WERI-Rb-1 (cell line): ENCODE results near the gene GOLGA6D.
"Not testable (repeated sequence)": the region's sequence is repeated elsewhere in the genome, so short reads cannot be mapped to it uniquely, and the experiment has no call there.

Experiments
- DNase-seq: peaks from one replicate; pipeline ENCODE4 v3.0.0-alpha.2; 2020
- H3K27ac ChIP-seq: fragments of 250-450 bp; sonication (Bioruptor Pico); 2 replicates; pipeline ENCODE4 v1.5.1; 2020; ENCODE audit warnings: mild to moderate bottlenecking, moderate library complexity
- H3K27me3 ChIP-seq: fragments of 250-450 bp; sonication (Bioruptor Pico); 2 replicates; pipeline ENCODE4 v1.5.1; 2021; ENCODE audit warnings: mild to moderate bottlenecking, low read depth, moderate library complexity; ENCODE audit not compliant: insufficient read depth, severe bottlenecking
- H3K36me3 ChIP-seq: fragments of 250-450 bp; sonication (Bioruptor Pico); 2 replicates; pipeline ENCODE4 v1.5.1; 2020; ENCODE audit warnings: mild to moderate bottlenecking, moderate library complexity
- H3K4me3 ChIP-seq: 2 replicates; pipeline ENCODE4 v1.5.1; 2011; ENCODE audit warnings: low read depth, mild to moderate bottlenecking, control low read depth, low read length
- H3K9me3 ChIP-seq: fragments of 250-450 bp; sonication (Bioruptor Pico); 2 replicates; pipeline ENCODE4 v1.5.1; 2021; ENCODE audit warnings: mild to moderate bottlenecking, moderate library complexity; ENCODE audit not compliant: severe bottlenecking
- TF ChIP-seq, protein P1 (sequence below): IDR thresholded peaks from 2 replicates; pipeline ENCODE4 v1.5.1; 2011; ENCODE audit warnings: low read depth, mild to moderate bottlenecking, control low read depth, inconsistent platforms, low read length

The GOLGA6D gene

DNA sequence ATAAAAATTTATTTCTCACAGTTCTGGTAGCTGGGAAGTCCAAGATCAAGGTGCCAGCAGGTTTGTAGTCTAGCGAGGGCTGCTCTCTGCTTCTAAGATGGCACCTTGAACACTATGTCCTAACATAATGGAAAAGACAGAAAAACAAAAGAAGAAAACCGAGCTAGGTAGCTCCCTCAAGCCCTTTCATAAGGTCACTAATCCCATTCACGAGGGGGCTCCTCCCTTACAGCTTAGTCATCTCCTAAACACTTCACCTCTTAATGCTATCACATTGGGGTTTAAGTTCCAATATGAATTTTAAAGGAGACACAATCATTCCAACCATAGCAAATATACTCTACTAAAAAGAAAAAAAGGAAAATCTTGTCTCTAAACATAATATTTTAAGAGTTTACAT, 23.6 kb downstream of the GOLGA6D start:
- TF ChIP-seq, protein P1, sequence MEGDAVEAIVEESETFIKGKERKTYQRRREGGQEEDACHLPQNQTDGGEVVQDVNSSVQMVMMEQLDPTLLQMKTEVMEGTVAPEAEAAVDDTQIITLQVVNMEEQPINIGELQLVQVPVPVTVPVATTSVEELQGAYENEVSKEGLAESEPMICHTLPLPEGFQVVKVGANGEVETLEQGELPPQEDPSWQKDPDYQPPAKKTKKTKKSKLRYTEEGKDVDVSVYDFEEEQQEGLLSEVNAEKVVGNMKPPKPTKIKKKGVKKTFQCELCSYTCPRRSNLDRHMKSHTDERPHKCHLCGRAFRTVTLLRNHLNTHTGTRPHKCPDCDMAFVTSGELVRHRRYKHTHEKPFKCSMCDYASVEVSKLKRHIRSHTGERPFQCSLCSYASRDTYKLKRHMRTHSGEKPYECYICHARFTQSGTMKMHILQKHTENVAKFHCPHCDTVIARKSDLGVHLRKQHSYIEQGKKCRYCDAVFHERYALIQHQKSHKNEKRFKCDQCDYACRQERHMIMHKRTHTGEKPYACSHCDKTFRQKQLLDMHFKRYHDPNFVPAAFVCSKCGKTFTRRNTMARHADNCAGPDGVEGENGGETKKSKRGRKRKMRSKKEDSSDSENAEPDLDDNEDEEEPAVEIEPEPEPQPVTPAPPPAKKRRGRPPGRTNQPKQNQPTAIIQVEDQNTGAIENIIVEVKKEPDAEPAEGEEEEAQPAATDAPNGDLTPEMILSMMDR: no peak
- H3K27ac ChIP-seq: no peak overlapping the region
- no peaks in the 10 kb centered on the region for H3K27me3 ChIP-seq
- DNase-seq: no peak
- H3K9me3 ChIP-seq: no peaks in the 10 kb centered on the region
- no peaks in the 10 kb centered on the region for H3K36me3 ChIP-seq
- no peak overlapping the region for H3K4me3 ChIP-seq

DNA sequence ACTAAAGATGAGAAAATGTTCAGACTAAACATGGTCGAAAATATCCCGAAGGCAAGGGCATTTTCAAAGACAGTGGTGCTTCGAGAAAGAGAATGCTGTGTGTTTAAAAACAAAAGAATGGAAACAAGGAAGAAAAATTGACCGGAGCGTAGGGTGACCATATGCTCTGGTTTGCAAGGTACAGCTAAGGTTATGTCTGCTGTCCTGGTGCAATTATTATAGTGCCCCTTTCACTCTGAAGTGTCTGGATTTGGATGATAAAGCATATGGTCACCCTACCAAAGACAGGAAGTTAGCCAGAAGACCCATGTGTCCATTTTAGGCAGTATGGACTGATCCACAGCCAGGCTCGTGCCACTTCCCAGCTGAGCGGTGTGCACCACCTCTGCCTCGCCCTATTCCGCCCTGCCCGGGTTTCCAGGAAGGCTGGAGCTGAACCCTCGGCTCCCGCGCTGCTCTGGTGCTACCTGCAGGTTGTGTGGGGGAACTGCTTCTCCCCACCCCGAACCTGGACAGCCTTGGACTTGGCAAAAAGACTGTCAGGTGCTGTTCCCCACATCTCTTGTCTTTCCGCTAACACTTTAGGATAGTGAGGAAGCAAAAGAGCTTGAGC, 25.2 kb downstream of the GOLGA6D start:
- no peak overlapping the region for H3K27ac ChIP-seq
- H3K27me3 ChIP-seq: no peaks in the 10 kb centered on the region
- H3K4me3 ChIP-seq: no peak overlapping the region; the same call in none of the 2 replicates
- H3K36me3 ChIP-seq: no peaks in the 10 kb centered on the region
- peak; percentile 87 for DNase-seq
- no peaks in the 10 kb centered on the region for H3K9me3 ChIP-seq
- TF ChIP-seq, protein P1: peak; percentile 95

GRCh38 chr15:75309711-75310110, 27.1 kb downstream of the GOLGA6D start:
- Histone ChIP-seq H3K27ac (no peak overlapping the region), H3K4me3 (no peak overlapping the region), H3K27me3 (no peaks in the 10 kb centered on the region), H3K36me3 (no peaks in the 10 kb centered on the region), H3K9me3 (no peaks in the 10 kb centered on the region)
- DNase-seq: no peak
- TF ChIP-seq, protein P1: no peak

DNA sequence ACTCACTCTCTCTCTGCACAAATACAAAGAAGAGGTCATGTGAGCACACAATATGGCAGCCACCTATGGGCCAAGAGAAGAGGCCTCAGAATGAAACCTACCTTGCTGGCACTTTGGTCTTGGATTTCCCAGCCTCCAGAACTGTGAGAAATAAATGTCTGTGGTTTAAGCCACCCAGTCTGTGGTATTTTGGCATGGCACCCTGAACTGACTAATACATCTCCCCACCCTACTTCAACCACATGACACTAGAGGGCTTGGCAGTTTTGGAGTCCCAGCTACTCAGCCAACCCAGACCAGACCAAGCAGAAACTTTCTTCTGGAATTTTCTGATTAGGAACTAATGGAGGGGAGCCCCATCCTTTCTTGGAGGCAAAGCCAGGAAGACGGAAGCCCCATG, 29.9 kb downstream of the GOLGA6D start:
- not testable (repeated sequence) for H3K27me3 ChIP-seq, H3K9me3 ChIP-seq, H3K36me3 ChIP-seq, H3K27ac ChIP-seq, H3K4me3 ChIP-seq, DNase-seq

DNA sequence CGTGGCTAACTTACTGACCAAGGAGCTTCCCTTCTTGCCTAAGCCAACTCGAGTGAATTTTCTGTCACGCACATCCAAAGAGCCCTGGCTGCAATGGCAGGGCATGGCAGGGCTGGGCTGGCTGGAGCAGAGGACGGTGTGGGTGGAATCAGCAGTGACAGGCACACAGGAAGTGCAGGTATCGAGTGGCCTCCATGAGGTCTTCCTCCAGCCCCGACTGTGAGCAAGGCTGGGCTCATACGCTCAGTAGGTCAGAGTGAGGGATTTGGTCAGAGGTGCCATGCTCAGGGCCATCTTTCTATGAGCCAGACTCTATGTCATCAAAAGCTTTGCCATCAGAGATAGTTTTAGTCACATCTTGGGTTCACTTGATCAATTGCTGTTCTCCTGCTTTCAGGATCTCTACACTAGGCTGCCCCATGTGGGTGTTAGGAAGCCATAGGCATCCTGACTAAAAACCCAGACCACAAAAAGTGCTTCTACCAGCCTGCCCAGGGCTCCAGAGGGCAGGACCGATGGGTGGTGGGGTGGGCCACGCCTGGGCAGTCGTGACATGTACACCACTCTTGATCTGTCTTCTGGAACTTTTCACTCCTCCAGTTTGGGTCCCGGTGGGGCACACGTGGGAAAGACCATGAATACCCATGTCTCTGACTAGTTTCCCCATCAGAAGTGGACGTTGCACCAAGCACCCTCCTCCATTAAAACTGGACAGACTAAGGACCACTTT, 30.6 kb downstream of the GOLGA6D start:
- H3K27ac ChIP-seq: no peak overlapping the region
- H3K27me3 ChIP-seq: no peaks in the 10 kb centered on the region
- TF ChIP-seq, protein P1: no peak
- H3K4me3 ChIP-seq: no peak overlapping the region
- no peak for DNase-seq
- no peaks in the 10 kb centered on the region for H3K9me3 ChIP-seq
- H3K36me3 ChIP-seq: no peaks in the 10 kb centered on the region

GRCh38 chr15:75314552-75315290, 32.1 kb downstream of the GOLGA6D start:
- no peaks in the 10 kb centered on the region for H3K9me3 ChIP-seq
- H3K36me3 ChIP-seq: no peaks in the 10 kb centered on the region
- H3K27me3 ChIP-seq: no peaks in the 10 kb centered on the region
- no peak overlapping the region for H3K27ac ChIP-seq
- H3K4me3 ChIP-seq: no peak overlapping the region
- DNase-seq: no peak
- TF ChIP-seq, protein P1: no peak

DNA sequence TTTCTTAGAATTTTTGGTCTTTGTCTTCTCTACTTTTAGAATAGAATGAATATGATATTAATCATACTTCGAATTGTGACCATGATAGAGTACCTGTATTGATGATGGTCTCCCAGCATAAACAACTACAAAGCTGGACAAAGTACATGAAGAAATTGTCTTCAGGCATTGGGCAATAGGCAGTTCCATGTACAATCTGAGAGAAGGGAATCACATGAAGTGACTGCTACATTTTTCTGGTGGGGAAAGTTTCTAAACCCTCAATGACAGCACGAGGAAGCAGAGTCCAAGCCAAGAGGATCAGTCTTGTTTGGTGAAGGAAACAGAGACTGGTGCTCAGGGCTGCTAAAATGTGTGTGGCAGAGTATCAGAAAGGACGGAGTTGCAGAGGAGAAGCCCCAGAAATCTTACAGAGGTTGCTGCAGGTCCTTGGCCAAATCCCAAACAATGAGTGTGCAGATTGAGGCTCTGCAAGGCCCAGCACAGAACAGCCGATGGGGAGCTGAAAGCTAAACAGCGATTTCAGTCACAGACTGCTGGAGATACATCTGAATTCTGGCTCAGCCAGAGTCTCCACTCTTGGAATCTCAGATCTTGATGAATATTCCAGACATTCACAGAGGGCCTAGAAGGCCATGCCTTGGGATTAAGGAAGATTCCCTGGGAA, 36.7 kb downstream of the GOLGA6D start:
- not testable (repeated sequence) for H3K4me3 ChIP-seq

More for the DNA sequence above, 36.7 kb downstream of the GOLGA6D start:
- not testable (repeated sequence) for H3K27ac ChIP-seq, DNase-seq, H3K9me3 ChIP-seq, H3K36me3 ChIP-seq, H3K27me3 ChIP-seq
